HG03064 (cell line): Measurements from ENCODE around the gene BOC.
"Not testable (repeated sequence)": the region's sequence is repeated elsewhere in the genome, so short reads cannot be mapped to it uniquely, and the experiment has no call there.

Source experiments
- ATAC-seq: cut with Tn5 transposase; IDR thresholded peaks from one replicate; pipeline ENCODE4 v1.9.1; 2021; ENCODE audit warnings: low read depth; ENCODE audit not compliant: unreplicated experiment

The BOC gene

DNA sequence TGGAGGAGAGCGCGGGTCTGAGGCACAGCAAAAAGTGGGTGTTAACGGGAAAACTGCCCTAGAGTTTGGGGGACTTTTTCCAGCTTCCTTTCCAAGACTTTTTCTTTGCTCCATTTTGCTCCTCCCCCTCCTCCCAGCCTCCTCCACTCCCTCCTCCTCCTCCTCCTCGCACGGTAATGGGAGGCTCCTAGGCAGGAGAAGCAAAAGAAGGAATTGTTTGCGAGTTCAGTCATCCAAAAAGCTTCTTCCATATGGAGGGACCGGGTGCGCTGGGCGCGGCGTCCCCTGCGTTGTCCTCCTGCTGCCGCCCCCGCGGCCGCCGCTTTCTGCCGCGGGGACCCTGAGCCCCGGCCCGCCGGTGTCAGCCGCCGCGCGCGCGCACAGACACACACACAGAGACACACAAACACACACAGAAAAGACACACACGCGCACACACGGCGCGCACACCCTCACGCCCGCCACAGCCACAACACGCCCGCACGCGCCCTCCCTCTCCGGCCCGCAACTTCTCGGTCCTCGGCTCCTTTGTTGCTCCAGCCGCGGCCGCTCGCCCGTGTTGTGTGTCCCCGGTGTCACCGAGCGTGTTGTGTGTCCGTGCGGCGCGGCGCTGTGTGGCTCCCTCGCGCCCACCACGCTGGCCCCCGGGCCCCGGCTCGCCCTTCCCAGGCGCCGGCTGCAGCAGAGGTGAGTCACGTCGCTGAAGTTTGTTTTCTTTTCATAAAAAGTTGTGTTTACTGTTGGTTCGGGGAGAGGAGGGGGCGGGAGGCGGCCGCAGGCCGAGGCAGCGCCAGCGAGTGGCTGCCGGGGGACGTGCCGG lies at the start of gene BOC:
BOC (plus strand) TSS at position 228 of the 820 bp plus-strand sequence. CDS start 38,246 bp downstream, outside the sequence.
- ATAC-seq: no peak

DNA sequence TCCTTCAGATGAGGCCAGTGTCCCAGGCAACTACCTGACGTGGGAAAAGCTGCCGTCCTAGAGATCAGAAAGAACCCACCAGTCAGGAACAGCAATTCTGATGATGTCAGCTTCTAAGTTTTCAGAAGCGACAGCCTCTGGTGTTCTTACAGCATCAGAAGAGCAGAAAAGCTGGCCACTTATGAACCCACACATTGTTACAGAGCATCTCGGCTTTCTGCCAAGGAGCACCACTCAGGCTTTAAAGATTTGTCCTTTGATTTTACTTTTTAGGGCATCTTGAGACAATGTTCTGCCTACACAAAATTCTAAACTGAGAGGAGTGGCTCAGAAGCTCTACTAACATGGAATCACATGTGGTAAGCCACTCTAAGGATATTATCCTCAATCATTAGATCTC lies 49.7 kb upstream of the BOC start:
- no peak for ATAC-seq

DNA sequence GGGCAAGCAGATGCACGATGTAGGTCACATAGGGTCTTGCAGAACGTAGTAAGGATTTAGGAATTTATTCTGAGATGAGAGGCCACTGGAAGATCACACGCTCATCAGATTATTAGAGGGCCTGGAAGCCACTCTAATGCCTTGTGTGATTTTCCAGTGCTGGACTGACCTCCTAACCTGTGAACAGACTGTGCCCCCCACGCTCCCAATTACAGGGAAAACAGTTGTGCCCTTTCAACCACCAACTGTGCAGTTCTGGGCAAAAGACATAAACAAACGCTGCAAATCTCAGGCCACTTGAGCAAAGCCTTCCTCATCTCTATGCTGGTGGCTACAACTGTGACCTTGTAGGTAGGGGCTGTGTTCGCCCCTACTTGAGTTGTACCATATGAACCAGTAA lies 48.2 kb upstream of the BOC start:
- ATAC-seq: no peak

GRCh38 chr3:113165841-113166240 lies 45.5 kb upstream of the BOC start:
- ATAC-seq: no peak

DNA sequence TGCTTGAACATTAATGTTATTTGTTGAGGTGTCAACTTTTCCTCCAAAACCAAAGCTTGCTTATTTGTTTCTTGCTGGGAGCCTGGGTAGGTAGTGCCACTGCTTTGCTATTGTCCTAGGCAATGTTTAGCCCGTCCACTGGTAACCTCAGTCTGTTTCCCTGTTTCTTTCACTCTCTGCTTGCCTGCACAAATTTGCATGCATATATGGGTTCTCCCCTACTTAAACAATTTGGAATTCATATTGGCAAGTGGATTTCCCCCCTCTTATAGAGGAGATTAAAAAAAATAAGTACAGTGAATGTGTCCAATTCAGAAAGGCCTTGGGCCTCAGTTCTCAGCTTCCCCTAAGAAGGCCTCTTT lies 45.0 kb upstream of the BOC start:
- ATAC-seq: no peak

- ATAC-seq: no peak
Measured at GRCh38 chr3:113166719-113167492, 44.5 kb upstream of the BOC start.

DNA sequence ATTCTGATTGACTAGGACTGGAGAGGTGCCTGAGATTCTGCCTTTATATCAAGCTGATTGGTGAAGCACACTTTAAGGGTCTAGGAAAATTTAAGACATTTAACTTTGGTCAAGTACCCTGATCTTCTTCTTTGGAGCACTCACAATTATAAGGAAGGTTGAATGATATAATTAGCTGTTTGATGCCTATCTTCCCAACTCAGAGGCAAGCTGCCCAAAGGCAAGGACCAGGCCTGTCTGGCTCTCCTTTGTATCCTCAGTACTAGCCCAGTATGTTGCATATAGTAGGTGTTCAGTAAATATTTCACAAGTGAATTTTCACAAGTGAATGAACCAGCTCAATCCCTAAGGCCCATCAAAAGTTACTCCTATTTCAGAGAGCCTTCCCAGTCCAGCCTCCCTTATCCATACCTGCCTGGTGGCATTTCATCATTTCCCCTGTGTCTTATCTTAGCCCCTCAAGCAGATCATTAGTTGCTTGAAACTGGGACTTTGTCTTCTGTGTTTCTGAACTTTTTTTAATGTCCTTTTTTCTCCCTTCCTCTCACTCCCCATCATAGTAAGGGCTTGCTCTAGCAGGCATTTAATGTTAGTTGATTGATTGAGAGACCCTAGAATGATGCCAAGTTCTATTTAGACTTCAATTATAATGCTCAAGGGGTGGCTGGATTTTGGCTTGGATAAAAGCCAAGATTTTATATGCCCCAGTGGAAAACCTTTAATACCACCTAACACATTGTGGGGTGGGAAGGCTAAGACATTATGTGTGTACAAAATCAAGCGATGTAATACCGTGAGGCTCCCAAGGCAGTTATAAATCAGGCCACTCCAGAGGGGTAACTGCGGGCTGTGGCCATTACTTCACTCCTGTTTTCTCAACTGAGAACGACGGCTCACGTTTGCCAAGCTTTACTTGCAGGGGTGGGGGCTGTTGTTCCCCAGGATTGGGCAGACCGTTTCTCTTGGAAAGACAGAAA lies 43.2 kb upstream of the BOC start:
- no peak for ATAC-seq

GRCh38 chr3:113169891-113170452 lies 41.4 kb upstream of the BOC start:
- ATAC-seq: no peak

- ATAC-seq: no peak
Measured at GRCh38 chr3:113170771-113171170, 40.6 kb upstream of the BOC start.

GRCh38 chr3:113171675-113172300 lies 39.6 kb upstream of the BOC start:
- not testable (repeated sequence) for ATAC-seq

DNA sequence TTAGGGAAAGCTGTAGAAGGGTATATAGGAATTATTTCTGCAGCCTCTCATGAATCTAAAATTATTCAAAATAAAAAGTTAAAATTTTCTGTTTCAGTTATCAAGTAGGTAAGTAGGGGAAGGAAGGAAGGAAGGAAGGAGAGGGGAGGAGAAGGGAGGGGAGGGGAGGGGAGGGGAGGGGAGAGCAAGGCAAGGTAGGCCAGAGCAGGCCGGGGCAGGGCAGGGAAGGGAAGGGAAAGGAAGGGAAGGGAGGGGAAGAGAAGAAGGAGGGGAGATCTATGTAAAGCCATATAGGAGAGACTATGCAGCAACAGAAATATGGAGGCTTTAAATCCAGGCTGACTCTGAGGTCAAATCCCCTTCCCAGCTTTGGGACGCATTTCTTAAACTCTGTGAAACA lies 38.3 kb upstream of the BOC start:
- no peak for ATAC-seq

DNA sequence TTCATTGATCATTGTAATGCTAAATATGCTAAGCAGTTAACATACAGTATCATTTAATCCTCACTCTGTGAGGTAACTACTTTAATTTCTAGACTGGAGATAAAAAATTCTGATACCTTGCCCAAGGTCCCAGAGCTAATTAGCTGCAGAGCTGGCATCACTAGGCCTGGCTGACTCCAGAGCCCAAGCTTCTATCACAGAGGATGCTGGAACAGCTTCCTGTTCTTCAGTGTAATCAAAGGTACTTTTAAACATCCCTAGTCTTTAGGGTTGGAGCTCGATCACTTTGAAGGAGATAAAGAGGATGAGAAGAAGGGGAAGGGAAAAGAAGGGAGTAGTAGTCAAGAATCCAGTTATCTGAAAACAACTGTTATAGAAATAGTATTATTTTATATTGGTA lies 37.1 kb upstream of the BOC start:
- ATAC-seq: no peak

DNA sequence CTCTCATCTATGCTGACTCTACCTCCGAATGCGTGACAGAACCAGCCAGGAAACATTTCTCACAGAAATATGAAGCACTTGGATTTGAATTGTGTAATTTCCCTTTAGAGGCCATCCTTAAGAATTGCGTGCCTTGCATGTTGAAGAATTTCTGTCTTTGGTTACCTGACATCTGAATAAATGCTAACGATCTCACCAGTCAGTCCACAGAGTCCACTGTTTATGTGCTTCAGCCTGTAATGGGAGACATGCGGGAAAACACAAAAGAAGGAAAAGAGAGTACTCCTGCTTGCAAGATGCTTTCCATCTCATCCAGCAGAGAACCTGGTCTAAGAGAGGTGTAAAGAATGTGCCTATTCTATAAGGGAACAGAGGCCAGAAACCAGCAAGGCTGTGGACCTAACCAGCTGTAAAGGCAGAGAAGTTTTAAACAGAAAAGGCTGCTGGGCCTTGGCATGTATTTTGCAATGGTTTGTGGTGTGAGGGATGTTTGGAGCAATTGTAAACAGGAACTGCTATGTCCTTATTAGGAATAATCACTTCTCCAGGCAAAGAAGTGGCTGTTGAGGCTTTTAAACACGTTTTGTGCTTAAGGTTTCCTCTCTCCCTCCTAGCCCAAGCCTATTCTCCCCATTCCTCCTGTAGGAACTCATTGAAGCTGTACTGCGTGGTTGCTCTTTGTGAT lies 36.4 kb upstream of the BOC start:
- no peak for ATAC-seq

GRCh38 chr3:113177526-113177925 lies 33.8 kb upstream of the BOC start:
- ATAC-seq: no peak

DNA sequence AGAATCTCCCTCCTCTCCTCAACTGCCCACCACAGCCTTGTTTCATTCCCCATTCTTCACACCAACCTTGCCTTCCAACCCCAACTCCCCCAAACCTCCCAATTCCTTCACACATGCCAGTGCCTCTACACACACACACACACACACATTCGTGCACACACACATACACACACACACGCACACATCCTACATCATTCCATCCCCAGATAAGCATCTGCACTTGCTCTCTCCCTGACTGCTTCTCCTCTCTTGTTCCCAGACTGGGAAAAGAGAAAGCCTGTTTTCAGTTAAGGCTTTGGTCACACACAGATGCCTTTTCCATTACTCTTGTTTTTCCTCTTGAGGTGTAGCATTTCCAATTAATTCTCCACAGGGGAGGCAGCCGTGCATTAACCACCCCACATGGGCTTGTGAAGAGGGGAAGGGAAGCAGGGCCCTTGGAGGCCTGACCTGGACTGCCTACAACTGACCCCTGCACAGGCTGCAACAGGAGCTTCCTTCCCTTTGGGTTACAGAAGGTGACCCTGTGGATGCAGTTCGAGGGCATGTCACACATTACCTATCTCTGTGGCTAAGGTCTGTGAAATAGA lies 32.0 kb upstream of the BOC start:
- no peak for ATAC-seq

DNA sequence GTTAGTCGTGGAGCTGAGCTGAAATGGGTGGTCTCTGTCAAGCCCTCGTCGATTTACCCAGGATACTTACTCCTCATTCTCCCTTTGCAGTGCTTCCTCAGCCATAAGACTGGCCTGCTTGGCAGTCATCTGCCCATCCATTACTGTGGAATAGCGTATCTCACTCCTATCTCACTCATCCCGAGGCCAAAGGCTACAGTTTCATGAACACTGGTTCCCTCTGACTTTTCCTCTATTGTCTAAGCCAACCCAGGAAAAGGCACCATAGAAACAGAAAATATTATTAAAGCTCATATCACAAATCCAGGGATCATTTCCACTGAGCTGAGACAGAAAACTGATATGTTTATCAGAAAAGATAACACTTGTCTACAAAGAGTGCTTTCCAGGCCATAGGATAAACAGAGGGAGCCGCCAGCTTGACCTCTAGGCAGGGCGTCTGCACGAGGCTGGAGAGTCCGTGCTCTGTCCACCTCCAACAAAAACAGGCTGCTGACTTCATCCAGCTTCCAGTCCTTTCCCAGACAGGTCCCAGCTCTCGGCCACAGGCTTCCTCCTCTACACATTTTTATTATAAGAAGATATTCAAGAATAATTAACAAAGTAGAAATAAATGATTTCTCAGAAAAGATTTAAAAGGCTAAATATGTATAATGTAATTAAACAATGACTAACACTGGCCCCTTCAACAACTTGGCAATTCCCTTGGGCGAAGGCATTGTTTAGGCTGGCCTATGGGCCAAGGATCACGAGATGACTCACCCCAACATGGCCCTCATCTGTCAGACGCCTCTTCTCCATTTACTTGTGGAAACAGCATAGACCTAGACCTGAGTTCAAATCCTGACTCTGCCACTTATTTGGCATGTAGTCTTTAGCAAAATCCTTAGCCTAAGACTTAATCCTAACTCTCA lies 27.4 kb upstream of the BOC start:
- no peak for ATAC-seq

DNA sequence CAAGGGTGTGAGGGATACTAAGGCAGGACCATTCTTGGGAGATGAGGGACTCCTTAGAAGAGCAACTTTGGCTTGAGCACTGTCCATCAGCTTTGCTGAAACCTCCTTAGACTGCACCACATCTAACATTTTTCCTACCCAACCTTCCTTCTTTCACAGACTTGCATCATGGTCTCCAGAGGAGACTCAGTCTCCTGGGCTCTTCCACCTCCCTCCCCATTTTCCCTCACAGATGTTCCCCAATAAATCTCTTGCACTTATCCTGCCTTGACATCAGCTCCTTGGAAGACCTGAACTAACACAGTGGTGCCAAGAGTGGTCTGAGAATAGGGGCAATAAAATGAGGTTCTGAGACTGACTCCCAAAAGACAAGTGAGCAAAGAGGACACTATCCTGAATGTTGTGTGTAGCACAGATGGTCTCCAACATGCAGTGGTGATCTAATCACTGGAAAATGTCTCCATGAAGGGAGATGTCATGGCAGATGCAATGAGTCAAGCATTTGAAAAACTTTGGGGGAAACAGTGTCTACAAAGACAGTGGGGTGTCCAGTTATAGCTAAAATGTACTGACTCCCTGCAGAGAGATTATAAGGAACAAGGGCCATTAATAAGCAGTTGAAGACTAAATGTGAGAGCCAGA lies 26.0 kb upstream of the BOC start:
- ATAC-seq: no peak

DNA sequence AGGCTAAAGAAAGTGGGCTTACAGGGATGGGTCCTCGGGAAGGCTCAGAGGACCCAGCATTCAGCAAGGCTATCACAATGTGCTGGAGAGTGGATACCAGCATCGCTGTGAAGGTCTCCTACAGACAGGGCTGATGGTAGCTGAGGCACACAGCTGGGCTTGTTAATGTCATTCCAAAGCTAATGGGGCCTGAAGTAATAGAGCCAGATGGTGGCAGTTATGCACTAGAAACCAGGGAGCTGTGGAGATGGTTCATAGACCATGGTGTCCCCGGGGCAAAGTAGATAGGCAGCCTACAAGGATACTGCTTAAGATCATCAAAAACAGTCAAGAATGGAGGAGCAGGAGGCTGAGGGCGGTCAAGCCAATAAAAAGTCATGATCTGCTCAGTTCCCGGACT lies 24.8 kb upstream of the BOC start:
- ATAC-seq: no peak
